Measurements from ENCODE around the gene TBC1D8.

Gene TBC1D8

GRCh38 chr2:100969998-100970397, 181.2 kb downstream of the TBC1D8 start:
- no peak for DNase-seq

GRCh38 chr2:100968146-100969145, 182.7 kb downstream of the TBC1D8 start:
- DNase-seq: no peak

GRCh38 chr2:100967716-100968115, 183.5 kb downstream of the TBC1D8 start:
- DNase-seq: no peak

- DNase-seq: no peak
Observed at GRCh38 chr2:100965596-100965995, 185.6 kb downstream of the TBC1D8 start.

GRCh38 chr2:100964681-100965169, 186.5 kb downstream of the TBC1D8 start:
- no peak for DNase-seq

- no peak for DNase-seq
Observed at GRCh38 chr2:100964222-100964621, 187.0 kb downstream of the TBC1D8 start.

- DNase-seq: no peak
Observed at GRCh38 chr2:100963026-100963375, 188.2 kb downstream of the TBC1D8 start.

GRCh38 chr2:100962366-100963025, 188.7 kb downstream of the TBC1D8 start:
- DNase-seq: no peak

GRCh38 chr2:100960688-100961087, 190.5 kb downstream of the TBC1D8 start:
- DNase-seq: no peak

GRCh38 chr2:100959225-100959880, 191.8 kb downstream of the TBC1D8 start:
- no peak for DNase-seq

- no peak for DNase-seq
Observed at GRCh38 chr2:100957996-100958653, 193.1 kb downstream of the TBC1D8 start.

Data from NCI-H345 (cell line).